SU-DHL-6 (cell line): ENCODE results near the gene RPTOR.

Experiments used
- CTCF ChIP-seq: fragments of 200-600 bp; sonication (generic); IDR thresholded peaks from one replicate; pipeline ENCODE4 v1.5.1; 2017; ENCODE audit warnings: antibody characterized with exemption, mild to moderate bottlenecking, low read length, moderate library complexity; ENCODE audit not compliant: insufficient read depth, poor library complexity, severe bottlenecking
- EZH2phosphoT487 ChIP-seq: fragments of 200-600 bp; sonication (generic), shearing (Covaris generic); conservative IDR thresholded peaks from 2 replicates; pipeline ENCODE4 v1.6.1; 2018; ENCODE audit warnings: mild to moderate bottlenecking, antibody characterized with exemption, low read length, moderate library complexity, mixed read lengths

- TF ChIP-seq CTCF (no peak), EZH2phosphoT487 (no peak)
Measured at GRCh38 chr17:80564545-80564944, 19.9 kb downstream of the RPTOR start.
